Panc1 (cell line): ENCODE measurements around the gene DDX39B. TPM values are rescaled to one million over a fixed set of nuclear protein-coding genes. Genes with fewer than 3 reads are reported as not detected.

Source experiments
- ATAC-seq: fragments of 200-7000 bp; cut with Tn5 transposase; 2 replicates; pipeline ENCODE4 v1.9.1; 2020; ENCODE audit warnings: mild to moderate bottlenecking, moderate library complexity
- BruUV-seq: library from RNA; stranded (reverse); fragments of 400-500 nt; replicated peaks from 2 replicates; lab custom pipeline; 2021; lab: Mats Ljungman, UMichigan
- CTCF ChIA-PET: fragments of 300-600 bp; sonication (Branson Sonifier 250); formaldehyde crosslinking; loops from one replicate; lab custom pipeline; 2022; ENCODE audit warnings: antibody characterized with exemption; lab: Charles Lee
- POLR2A ChIA-PET: fragments of 300-600 bp; sonication (Branson Sonifier 250); formaldehyde crosslinking; loops from one replicate; lab custom pipeline; 2022; ENCODE audit warnings: antibody characterized with exemption; lab: Charles Lee
- DNase-seq: peaks from one replicate; pipeline ENCODE4 v3.0.0-alpha.2; 2010; ENCODE audit warnings: low read depth, low spot score
- H3K27ac ChIP-seq: 2 replicates; pipeline ENCODE4 v1.5.1; 2011; ENCODE audit warnings: mild to moderate bottlenecking, low read length, inconsistent platforms
- H3K27me3 ChIP-seq: fragments of 200-500 bp; sonication (Bioruptor generic); 2 replicates; pipeline ENCODE4 v1.6.0; 2014; ENCODE audit warnings: low read length, inconsistent platforms; ENCODE audit not compliant: control insufficient read depth, insufficient read depth
- H3K36me3 ChIP-seq: fragments of 200-500 bp; sonication (Bioruptor generic); 2 replicates; pipeline ENCODE4 v1.5.1; 2014; ENCODE audit warnings: inconsistent platforms, mild to moderate bottlenecking, low read length, moderate library complexity; ENCODE audit not compliant: control insufficient read depth, insufficient read depth
- H3K4me1 ChIP-seq: 2 replicates; pipeline ENCODE4 v1.5.1; 2011; ENCODE audit warnings: inconsistent platforms, mild to moderate bottlenecking, low read length, moderate library complexity; ENCODE audit not compliant: control insufficient read depth, insufficient read depth
- H3K4me3 ChIP-seq, 2 experiments: 2 replicates each; pipeline ENCODE4 v1.5.1; 2011 to 2012; ENCODE audit warnings: low read depth in 2 of 2, low read length in 2 of 2, mild to moderate bottlenecking in 2 of 2, inconsistent platforms in 1 of 2, moderate library complexity in 1 of 2
- H3K9me3 ChIP-seq: fragments of 200-500 bp; sonication (Bioruptor generic); 2 replicates; pipeline ENCODE4 v1.5.1; 2014; ENCODE audit warnings: low read depth, mild to moderate bottlenecking, inconsistent platforms, low read length, moderate library complexity; ENCODE audit not compliant: control insufficient read depth, insufficient read depth
- POLR2AphosphoS5 ChIP-seq: IDR thresholded peaks from 2 replicates; pipeline ENCODE4 v1.6.1; 2012; ENCODE audit warnings: mild to moderate bottlenecking, low read depth, low read length, moderate library complexity
- SIN3A ChIP-seq: IDR thresholded peaks from 2 replicates; pipeline ENCODE4 v1.6.1; 2012; ENCODE audit warnings: low read depth, mild to moderate bottlenecking, low read length, moderate library complexity, borderline replicate concordance; ENCODE audit not compliant: insufficient read depth
- TCF7L2 ChIP-seq: IDR thresholded peaks from 2 replicates; pipeline ENCODE4 v1.6.1; 2011; ENCODE audit warnings: mild to moderate bottlenecking, low read depth, low read length, inconsistent platforms
- in situ Hi-C: cut with HindIII; loops from 2 replicates; pipeline ENCODE4 v1.10.0; 2016; ENCODE audit warnings: low sequenced_read_pairs, low pct_unique_long_range_greater_than_20kb
- intact Hi-C: fragments of 100-400 bp; cut with micrococcal nuclease; formaldehyde crosslinking; loops from one replicate; pipeline ENCODE4 v1.10.0; 2022; ENCODE audit not compliant: unreplicated experiment
- total RNA-seq: library from RNA; stranded (reverse); gene quantifications from one replicate; pipeline ENCODE4 v1.2.1, GENCODE V29; 2021; ENCODE audit not compliant: unreplicated experiment
- TF ChIP-seq, protein P1 (sequence below), 2 experiments: IDR thresholded peaks; 2 replicates each; pipeline ENCODE4 v1.6.1; 2011 to 2012; ENCODE audit warnings: low read depth in 2 of 2, control low read depth in 1 of 2, low read length in 1 of 2, mild to moderate bottlenecking in 1 of 2, moderate library complexity in 1 of 2; ENCODE audit not compliant: insufficient read depth in 1 of 2
- TF ChIP-seq, protein P2 (sequence below): fragments of 450-650 bp; IDR thresholded peaks from 2 replicates; pipeline ENCODE4 v1.5.1; 2017; ENCODE audit warnings: mild to moderate bottlenecking

DDX39B gene
- total RNA-seq, 1 experiment from 2014 or later, result 401 TPM

GRCh38 chr6:31588871-31589650 lies 47.3 kb upstream of the DDX39B start:
- DNase-seq (no peak), ATAC-seq (0 out of 2 replicates have a peak, but pooled peaks have one; percentile 24)
- no peaks in the 10 kb centered on the region for H3K36me3 ChIP-seq
- no peak overlapping the region for H3K4me3 ChIP-seq
- ChIA-PET POLR2A (no interaction called here), CTCF (no interaction called here)
- no TSS peak for BruUV-seq
- no peaks in the 10 kb centered on the region for H3K27me3 ChIP-seq
- H3K4me1 ChIP-seq, result no peaks in the 10 kb centered on the region
- intact Hi-C loops (no loop called here), in situ Hi-C loops (no loop called here)
- H3K9me3 ChIP-seq, result no peaks in the 10 kb centered on the region
- no peak overlapping the region for H3K27ac ChIP-seq
- TF ChIP-seq SIN3A (no peak), POLR2AphosphoS5 (no peak), TCF7L2 (no peak)
- TF ChIP-seq, protein P1, sequence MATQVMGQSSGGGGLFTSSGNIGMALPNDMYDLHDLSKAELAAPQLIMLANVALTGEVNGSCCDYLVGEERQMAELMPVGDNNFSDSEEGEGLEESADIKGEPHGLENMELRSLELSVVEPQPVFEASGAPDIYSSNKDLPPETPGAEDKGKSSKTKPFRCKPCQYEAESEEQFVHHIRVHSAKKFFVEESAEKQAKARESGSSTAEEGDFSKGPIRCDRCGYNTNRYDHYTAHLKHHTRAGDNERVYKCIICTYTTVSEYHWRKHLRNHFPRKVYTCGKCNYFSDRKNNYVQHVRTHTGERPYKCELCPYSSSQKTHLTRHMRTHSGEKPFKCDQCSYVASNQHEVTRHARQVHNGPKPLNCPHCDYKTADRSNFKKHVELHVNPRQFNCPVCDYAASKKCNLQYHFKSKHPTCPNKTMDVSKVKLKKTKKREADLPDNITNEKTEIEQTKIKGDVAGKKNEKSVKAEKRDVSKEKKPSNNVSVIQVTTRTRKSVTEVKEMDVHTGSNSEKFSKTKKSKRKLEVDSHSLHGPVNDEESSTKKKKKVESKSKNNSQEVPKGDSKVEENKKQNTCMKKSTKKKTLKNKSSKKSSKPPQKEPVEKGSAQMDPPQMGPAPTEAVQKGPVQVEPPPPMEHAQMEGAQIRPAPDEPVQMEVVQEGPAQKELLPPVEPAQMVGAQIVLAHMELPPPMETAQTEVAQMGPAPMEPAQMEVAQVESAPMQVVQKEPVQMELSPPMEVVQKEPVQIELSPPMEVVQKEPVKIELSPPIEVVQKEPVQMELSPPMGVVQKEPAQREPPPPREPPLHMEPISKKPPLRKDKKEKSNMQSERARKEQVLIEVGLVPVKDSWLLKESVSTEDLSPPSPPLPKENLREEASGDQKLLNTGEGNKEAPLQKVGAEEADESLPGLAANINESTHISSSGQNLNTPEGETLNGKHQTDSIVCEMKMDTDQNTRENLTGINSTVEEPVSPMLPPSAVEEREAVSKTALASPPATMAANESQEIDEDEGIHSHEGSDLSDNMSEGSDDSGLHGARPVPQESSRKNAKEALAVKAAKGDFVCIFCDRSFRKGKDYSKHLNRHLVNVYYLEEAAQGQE (IDR thresholded peaks at IDR 0.05; ENCODE audit: insufficient read depth in 1 of 2, low read depth in 2 of 2, low read length in 1 of 2), result no peak
- TF ChIP-seq, protein P2, sequence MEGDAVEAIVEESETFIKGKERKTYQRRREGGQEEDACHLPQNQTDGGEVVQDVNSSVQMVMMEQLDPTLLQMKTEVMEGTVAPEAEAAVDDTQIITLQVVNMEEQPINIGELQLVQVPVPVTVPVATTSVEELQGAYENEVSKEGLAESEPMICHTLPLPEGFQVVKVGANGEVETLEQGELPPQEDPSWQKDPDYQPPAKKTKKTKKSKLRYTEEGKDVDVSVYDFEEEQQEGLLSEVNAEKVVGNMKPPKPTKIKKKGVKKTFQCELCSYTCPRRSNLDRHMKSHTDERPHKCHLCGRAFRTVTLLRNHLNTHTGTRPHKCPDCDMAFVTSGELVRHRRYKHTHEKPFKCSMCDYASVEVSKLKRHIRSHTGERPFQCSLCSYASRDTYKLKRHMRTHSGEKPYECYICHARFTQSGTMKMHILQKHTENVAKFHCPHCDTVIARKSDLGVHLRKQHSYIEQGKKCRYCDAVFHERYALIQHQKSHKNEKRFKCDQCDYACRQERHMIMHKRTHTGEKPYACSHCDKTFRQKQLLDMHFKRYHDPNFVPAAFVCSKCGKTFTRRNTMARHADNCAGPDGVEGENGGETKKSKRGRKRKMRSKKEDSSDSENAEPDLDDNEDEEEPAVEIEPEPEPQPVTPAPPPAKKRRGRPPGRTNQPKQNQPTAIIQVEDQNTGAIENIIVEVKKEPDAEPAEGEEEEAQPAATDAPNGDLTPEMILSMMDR, result no peak

GRCh38 chr6:31587791-31588777 lies 46.3 kb upstream of the DDX39B start:
- Histone ChIP-seq H3K4me1 (no peaks in the 10 kb centered on the region), H3K27ac (no peak overlapping the region), H3K27me3 (no peaks in the 10 kb centered on the region), H3K9me3 (no peaks in the 10 kb centered on the region), H3K4me3 (no peak overlapping the region), H3K36me3 (no peaks in the 10 kb centered on the region)
- no TSS peak for BruUV-seq
- no peak for TF ChIP-seq POLR2AphosphoS5
- TF ChIP-seq TCF7L2, result no peak
- TF ChIP-seq SIN3A, result no peak
- TF ChIP-seq, protein P2, result no peak
- TF ChIP-seq, protein P1 (IDR thresholded peaks at IDR 0.05; ENCODE audit: insufficient read depth in 1 of 2, low read depth in 2 of 2, low read length in 1 of 2), result no peak
- no peak for ATAC-seq
- intact Hi-C loops (no loop called here), in situ Hi-C loops (no loop called here)
- CTCF ChIA-PET, result interaction anchor here (0.5 to 1.5 kb wide), 2 partner anchors 37 to 38 kb away, joined by 3 to 7 read pairs; no protein-coding TSS in a partner anchor
- DNase-seq, result no peak
- POLR2A ChIA-PET, result interaction anchor here (0.6 to 0.9 kb wide), 2 partner anchors 31 to 48 kb away, joined by 4 to 6 read pairs; no protein-coding TSS in a partner anchor
